GM18508 (cell line): Measurements from ENCODE around the gene PHF21A.

Experiments
- ATAC-seq: cut with Tn5 transposase; IDR thresholded peaks from one replicate; pipeline ENCODE4 v1.9.1; 2021; ENCODE audit warnings: moderate number of reproducible peaks; ENCODE audit not compliant: insufficient read depth, unreplicated experiment

Gene PHF21A

DNA sequence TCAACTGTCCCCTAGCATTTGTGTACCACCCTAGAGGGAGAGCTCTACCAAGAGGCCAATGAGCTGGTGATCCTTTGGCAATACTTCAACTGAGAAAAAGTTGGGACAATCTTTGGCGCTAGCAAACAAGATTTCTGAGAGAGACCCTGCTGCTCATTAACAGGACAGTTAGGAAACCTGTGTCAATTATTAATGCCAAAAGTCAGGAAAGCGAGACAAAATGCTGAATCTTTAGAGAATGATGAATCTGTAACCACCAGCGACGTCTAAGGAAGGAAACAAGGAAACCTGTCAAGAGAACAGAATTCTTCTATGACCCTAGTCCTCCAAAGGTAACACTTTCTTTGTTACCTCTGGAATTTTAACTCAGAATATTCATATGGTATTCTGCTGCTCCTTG lies 178.9 kb downstream of the PHF21A start:
- no peak for ATAC-seq

DNA sequence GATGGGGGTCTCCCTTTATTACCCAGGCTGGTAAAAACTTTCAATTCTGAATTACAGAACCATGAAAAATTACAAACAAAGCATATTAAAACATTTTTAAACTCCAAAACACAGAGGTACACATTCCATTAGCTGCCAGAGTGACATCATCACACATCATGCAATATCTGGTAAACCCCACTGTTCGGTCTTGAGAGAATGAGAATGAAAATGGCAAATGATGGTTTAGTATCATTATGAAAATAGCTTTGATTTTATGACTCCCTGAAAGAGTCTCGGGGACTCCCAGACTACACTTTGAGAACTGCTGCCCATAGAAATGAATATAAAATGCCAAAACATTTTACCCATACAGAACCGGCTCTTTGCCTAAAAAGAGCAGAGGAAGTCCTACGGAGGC lies 180.0 kb downstream of the PHF21A start:
- ATAC-seq, result no peak

DNA sequence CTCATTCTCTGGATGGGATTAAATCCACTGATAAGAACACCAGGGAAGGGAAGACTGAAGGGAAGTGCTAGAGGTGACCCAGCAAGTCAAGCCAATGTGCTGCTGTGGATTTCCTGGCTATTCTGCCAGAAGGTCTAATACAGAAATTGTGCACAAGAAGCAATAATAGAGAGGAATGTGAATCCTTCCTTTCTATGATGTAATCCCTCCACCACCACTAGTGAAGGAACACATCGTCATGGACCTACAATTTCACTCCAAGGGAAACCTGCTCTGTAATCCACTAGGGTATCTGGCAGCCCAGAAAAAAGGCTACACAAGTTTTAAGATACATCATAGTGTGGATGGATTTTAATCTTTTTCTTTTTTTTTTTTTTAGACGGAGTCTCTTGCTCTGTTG lies 181.4 kb downstream of the PHF21A start:
- no peak for ATAC-seq

DNA sequence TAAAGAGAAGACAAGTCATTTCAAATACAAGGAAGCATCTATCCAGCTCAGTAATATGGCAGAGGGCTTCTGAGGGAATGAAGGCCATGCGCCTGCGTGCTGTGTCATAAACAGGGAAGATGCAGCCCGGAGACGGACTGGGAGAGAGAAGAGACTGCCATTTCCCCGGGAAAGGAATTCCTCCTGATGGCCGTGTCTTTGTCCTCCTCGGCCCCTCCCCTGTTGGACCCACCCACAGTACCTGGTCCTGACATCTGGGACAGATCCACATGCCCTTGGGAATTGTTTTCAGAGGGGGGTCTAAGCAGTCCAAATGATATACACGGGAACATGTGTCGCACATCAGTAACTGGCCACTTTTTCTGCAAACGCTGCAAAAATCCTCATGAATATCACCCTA lies 183.3 kb downstream of the PHF21A start:
- no peak for ATAC-seq

DNA sequence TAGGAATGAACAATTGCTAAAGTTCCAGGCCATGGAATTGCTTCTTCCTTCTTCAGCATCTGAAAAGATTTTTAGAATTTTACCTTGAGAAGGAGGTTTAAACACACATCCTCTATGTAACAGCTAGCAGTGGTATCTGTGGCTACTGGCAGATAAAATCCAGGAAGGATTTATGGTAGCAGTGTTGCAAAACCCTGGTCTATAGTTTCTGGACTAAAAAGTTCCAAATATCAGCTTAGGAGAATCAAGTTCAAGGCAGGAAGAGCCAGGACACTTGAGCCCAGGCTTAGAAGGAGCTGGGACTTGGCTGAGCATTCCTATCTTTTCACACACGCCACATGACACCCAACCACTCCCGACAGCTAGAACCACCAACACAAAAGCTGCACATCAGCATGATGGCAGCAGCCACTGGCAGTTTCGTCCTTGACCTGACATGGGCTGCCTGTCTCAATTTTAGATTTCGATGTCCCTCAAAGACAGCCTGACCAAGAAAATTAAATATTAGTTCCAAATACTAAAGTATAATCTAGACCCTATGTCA lies 184.7 kb downstream of the PHF21A start:
- ATAC-seq, result no peak

DNA sequence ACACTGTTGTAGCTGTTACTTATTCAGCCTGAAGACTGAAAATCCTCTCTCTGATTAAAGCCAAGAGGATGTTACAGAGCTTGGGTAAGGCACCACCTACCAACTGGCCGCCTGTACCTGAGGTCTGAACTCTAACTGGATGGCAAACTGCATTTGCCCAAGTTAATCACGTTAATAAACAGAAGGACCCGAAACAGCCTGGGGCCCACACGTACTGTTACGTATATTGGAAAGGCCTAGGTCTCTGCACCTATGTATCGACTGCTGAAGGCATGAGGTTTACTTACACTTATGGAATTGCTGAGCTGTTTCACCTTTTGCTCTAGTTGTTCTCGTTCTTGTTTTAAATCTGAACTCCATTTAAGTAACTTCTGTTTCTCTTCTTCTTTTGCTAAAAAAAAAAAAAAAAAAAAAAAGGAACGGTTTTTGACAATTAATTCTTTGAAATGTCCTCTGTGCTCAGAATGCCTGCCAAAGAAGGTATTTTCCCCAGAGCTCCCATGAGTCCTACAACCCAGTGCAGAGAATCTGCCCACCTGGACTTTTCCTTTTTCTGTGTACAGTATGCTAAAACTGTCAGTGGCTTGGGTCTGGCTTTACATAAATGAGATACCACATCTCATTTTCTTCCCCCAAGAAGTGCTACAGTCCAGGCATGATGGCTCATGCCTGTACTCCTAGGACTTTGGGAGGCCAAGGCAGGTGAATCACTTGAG lies 185.7 kb downstream of the PHF21A start:
- ATAC-seq, result no peak

DNA sequence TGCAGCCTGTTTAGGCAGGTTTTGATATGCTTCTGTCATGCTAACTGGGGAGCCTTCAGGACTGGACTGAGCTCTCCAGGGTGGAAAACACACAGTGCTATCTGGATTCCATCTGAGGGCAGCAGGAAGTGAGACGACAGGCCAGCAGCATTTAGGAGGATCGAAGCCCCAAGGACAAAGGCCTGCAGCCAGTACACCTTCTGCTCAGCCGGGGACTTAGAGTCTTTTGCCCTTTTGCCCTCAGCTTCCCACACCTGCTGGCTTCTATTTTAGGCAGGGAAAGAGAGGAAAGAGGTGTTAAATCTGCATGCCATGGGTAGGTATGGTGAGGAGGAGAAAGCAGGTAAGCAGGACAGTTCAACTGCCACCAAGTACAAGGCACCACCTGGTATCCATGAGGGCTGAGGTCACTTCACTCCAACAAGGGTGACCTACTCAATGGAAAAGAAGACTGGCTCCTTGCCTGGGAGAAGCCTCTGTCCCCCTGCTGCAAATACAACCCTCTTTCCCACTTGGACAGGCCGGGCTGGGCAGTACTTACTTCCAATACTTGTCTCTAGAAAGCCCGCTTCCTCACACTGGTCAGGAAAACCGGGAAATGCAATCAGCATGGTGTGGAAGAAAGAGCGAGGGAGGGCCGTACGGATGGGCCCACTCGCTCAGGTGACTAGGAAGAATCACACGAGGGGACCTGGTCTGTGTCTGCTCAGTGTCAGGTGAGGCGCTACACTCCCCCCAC lies 186.5 kb downstream of the PHF21A start:
- no peak for ATAC-seq

DNA sequence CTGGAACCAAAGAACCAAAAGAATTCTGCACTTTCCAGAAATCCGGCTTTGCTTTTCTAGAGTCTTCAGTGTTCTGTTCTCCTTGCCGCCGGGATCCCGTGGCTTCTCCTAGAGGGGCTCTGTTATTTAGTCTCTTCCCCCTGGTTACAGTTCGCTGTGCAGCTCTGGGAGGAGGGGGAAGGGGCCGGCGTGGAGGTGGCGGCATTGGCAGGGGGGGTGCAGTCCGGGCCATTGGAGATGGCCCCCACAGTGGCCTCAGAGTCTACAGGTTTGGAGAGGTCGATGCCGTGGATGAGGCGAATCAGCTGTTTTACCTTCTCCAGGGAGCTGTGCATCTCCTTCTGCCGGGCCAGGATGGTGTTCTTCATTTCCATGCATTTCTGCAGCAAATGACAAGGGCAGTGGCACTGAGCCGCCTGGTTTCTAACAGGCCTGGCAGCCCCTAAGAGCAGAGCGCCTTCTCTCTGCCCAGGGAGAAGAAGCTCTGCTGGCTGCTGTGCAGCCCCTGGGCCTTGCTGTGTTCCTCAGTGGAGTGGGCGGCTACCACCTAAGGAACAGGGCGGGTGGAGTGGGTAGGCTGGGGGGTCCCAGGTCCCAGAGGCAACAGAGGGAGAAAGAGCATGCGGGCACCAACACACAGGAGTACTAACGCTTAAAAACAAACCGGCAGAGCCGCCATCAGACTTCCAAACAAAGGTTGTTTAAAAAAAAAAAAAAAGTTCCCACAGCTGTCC lies 187.2 kb downstream of the PHF21A start:
- ATAC-seq, result no peak

DNA sequence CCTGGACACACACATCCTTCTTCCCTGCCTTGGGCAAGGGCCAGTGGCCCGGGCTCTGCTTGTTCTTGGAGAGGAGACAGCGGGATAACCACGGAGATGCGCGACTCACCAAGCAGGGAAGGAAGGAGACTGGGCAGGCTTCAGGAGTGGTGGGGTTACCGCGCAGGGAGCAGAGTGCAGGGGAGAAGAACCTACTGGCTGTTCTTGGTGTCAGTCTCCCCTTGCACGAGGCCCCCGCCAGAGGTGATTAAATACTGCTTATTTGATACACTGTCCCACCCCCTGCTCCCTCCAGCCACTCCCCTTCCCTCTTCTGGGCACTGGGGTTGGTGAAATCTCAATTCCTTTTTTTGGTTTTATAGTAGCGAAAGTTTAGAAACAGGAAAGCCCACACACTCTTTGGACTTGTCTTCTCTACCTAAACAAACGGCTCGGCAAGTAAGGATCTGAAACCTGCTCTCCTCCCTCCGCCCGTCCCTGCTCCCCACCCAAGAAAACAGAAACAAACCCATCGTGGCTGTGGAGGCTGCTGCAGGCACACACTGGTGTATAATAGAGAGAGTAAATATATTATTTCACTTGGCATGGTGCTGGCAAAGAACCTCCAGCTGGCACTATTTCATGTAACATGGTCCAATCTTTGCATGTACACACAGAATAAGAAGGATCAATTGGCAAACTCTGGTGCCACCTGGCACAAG lies 188.0 kb downstream of the PHF21A start:
- ATAC-seq, result no peak

DNA sequence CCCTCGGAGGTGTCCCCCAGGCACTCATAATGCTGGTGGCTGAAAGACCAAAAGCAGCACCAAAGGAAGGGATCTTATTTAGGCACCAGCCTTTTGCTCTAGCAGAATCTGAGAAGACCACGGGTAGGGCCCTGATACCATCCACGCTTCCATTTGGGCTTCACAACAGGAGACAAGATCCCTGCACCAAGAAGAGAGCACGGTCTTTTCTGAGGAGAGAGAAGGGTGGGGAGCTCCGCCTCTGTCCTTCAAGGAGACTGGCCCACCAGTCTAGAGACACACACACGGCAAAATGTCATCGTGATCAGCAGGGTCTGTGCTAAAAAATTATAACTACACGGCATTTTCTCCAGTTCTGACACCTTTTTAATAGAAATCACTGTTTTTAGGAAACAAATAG lies 189.0 kb downstream of the PHF21A start:
- ATAC-seq, result no peak

DNA sequence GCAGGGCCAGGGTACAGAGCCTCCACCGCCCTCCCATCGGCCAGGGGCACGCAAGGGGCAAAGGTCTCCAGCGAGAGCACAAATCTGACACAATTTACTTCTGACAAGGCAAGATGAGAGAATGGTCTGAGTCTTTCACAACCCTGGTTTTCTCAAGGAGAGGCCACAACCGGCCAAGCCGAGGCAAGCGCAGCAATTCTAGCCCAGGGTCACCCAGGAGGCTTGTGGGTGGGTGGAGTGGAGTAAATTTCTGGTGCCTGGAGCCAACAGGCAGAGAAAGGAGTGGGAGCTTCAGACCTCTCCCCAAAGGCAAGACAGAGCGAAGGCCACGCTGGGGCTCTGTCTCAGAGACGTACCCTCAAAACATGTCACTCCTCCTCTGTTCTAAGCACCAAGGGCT lies 189.5 kb downstream of the PHF21A start:
- no peak for ATAC-seq

DNA sequence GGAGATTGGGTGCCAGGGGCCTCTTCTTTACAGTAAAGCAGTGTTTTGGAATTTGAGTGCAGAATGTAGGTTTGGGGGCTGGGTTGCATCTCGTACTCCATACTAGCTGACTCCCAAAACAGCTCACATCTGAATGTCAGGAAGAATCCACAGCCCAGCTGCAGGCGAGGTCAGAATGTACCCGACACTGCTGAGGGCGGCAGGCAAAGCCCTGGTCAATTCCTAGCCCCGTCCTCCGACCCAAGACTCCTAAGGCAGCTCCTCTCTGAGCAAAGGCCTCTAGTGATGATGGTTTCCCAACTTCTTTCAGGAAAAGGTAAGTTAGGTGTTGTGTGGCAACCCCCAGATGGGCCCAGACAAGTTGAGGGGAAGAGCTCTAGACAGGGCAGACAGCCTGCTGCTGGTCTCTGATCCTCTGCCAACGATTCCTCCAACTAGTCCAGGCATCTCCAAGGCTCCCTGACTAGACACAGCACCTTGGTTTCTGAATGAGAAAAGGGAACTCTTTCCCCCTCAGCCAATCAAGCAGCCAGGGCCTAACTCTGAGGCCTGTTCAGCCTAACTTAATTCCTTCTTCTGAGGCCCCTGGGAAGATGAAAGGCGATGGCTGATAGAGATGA lies 190.2 kb downstream of the PHF21A start:
- ATAC-seq, result no peak

DNA sequence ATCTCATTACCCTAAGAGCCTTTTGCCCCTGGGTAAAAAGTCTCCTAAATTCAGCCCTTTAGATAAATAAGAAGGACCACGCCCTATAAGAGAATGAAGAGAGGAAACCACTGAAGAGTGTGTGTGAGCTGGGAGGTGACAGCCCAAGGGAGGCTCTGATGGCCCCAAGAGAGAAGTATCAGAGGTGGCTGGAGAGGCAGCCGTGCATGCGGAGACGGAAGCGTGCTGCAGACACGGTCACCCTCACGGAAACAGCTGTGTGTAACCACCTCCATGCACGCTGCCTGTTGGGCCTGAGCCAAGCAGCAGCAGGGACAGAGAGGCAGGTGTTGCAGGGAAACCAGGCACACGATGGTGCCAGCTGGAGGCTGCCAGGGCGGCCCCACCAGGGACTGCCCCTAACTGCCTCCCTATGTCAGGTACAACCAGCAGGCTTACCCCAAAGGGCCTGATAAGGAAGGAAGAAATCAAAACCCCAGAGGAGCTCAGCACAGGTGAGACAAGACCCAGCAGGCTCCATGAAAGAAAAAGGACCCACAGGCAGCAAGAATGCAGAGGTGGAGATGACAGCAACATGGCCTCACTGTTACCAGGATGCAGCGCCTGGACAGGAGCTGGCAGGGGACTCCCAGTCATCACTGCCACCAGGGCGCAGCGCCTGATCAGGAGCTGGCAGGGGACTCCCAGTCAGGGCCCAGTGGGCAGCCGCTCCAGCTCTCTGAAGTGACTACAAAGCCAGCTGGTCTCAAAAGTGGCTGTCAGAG lies 191.0 kb downstream of the PHF21A start:
- peak; percentile 75 for ATAC-seq

DNA sequence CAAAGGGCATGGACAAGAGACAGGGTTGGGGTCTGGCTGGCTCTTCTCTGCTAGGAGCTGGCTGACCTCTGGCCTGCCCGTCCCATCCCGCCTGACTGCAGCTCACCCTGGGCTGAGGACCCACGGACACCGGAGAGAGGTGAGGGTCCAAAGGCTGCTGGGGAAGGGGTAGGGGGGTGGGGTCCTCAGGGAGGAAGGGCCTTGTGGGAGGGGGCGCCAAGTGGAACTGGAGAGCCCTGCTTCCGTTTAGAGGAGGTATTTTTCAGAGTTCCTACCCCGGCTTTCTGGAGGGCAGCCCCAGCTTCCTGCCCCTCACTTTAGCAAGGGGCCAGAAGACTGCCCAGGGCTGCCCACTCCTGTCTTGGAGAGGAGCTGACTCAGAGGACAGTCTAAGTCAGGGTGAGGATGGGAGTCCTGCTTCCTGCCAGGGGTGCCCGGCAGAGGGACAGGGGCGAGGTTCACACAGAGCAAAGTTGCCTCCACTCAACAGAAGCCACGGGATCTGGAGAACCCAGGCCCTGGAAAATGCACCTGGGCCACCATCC lies 191.7 kb downstream of the PHF21A start:
- no peak for ATAC-seq

DNA sequence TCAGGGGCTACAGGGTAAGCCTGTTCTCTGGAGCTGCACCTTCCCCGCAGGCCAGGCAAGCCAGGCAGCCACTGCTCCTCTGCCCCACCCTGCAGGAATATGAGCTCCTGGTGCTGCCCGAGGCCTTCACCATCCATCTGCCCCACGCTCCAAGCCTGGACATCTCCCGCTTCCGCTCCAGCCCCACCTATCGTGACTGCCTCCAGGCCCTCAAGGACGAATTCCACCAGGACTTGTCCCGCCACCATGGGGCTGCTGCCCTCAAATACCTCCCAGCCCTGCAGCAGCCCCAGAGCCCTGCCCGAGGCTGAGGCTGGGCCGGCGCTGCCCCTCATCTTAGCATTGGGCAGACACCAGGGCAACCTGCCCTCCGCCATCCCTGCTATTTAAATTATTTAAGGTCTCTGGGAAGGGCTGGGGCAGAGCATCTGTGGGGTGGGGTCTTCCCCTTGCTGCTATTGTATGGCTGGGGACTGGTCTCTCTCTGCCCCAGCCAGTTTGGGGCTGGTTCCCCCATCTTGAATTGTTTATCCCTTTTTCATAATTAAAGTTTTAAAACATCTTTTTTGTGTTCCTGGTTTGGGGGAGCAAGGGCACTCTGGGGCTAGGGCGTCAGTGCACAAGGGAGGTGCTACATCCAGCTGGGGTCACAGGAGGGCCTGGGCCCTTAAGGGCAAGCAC lies 192.6 kb downstream of the PHF21A start:
- no peak for ATAC-seq

DNA sequence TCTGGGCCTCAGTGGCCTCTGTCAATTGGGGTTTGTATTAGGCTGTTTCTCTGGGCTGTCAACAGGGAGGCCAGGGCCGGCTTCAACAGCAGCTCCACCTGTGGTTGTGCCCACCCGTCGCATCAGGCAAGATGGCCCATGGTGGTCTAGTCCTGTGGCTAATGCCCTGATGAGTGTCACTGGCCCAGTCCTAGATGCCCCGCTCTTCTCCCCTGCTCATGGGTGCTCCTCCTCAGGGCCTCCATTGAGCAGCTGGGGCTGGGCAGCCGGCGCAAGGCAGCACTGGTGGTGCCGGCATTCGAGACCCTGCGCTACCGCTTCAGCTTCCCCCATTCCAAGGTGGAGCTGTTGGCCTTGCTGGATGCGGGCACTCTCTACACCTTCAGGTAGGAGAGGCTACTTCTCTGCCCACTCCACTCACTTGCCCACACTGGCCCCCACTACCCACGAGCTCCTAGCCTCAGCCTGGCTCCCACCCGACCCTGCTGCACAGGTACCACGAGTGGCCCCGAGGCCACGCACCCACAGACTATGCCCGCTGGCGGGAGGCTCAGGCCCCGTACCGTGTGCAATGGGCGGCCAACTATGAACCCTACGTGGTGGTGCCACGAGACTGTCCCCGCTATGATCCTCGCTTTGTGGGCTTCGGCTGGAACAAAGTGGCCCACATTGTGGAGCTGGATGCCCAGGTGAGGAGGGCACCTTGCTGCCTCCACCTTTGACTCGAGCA lies 193.4 kb downstream of the PHF21A start:
- ATAC-seq, result no peak

DNA sequence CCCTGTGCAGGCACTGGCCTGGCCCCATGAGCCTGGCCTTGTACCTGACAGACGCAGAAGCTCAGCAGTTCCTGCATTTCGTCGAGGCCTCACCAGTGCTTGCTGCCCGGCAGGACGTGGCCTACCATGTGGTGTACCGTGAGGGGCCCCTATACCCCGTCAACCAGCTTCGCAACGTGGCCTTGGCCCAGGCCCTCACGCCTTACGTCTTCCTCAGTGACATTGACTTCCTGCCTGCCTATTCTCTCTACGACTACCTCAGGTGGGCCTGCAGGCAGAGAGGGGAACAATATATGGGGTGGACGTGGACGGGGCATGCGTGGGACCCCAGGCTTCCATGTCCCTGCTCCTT lies 193.9 kb downstream of the PHF21A start:
- no peak for ATAC-seq
